Left ventricle myocardium inferior (tissue), 1 donor: ENCODE data around the gene RRP8. TPM values are rescaled to one million over a fixed set of nuclear protein-coding genes. Genes with fewer than 3 reads are reported as not detected.

Source experiments
- DNase-seq: peaks from one replicate; pipeline ENCODE4 v3.0.0-alpha.2; 2020
- H3K27ac ChIP-seq: fragments of 200-600 bp; replicated peaks from 2 replicates; pipeline ENCODE4 v1.8.0; 2021
- H3K27me3 ChIP-seq: fragments of 200-600 bp; 2 replicates; pipeline ENCODE4 v1.8.0; 2021; ENCODE audit warnings: low read depth
- H3K36me3 ChIP-seq: fragments of 200-600 bp; 2 replicates; pipeline ENCODE4 v1.8.0; 2021
- H3K4me1 ChIP-seq: fragments of 200-600 bp; 2 replicates; pipeline ENCODE4 v1.8.0; 2021
- H3K4me3 ChIP-seq: fragments of 200-600 bp; 2 replicates; pipeline ENCODE4 v1.8.0; 2021; ENCODE audit warnings: mild to moderate bottlenecking, moderate library complexity
- H3K9me3 ChIP-seq: fragments of 200-600 bp; replicated peaks from 2 replicates; pipeline ENCODE4 v1.8.0; 2021
- CTCF ChIP-seq: fragments of 200-600 bp; IDR thresholded peaks from 2 replicates; pipeline ENCODE4 v1.8.0; 2021; ENCODE audit warnings: antibody characterized with exemption, mild to moderate bottlenecking, borderline replicate concordance
- intact Hi-C: fragments of 100-400 bp; cut with micrococcal nuclease; formaldehyde crosslinking; loops from one replicate; pipeline ENCODE4 v1.11.0; 2022
- total RNA-seq: library from RNA; stranded (reverse); fragmentation: NEBNext Ultra II Directional; extraction: Animal tissue kit (Norgen Biotek cat#: 25700); gene quantifications from one replicate; pipeline ENCODE4 v1.2.1, GENCODE V29; 2021
- donor health status: DM: no; HTN: yes; CAD: no; lungs with severe emphysema.

The RRP8 gene
- total RNA-seq, 1 donor from 2014 or later, result 19.2 TPM

- no peaks in the 10 kb centered on the region for H3K27me3 ChIP-seq
- no peak overlapping the region for H3K4me3 ChIP-seq
- no peaks in the 10 kb centered on the region for H3K36me3 ChIP-seq
- no peak for DNase-seq
- peak overlapping the region; percentile 51 for H3K27ac ChIP-seq
- peaks cover 34% of the 10 kb centered on the region for H3K4me1 ChIP-seq
- H3K9me3 ChIP-seq, result no peaks in the 10 kb centered on the region
- intact Hi-C loops, result no loop called here
- no peak for TF ChIP-seq CTCF
Measured at GRCh38 chr11:6565988-6566703, 37.3 kb downstream of the RRP8 start.

- Histone ChIP-seq H3K36me3 (no peaks in the 10 kb centered on the region), H3K27me3 (no peaks in the 10 kb centered on the region), H3K4me3 (no peak overlapping the region), H3K27ac (no peak overlapping the region), H3K4me1 (peaks cover 34% of the 10 kb centered on the region), H3K9me3 (no peaks in the 10 kb centered on the region)
- no peak for DNase-seq
- intact Hi-C loops, result no loop called here
- no peak for TF ChIP-seq CTCF
Measured at GRCh38 chr11:6565325-6565724, 38.1 kb downstream of the RRP8 start.

- peaks cover 39% of the 10 kb centered on the region for H3K4me1 ChIP-seq
- intact Hi-C loops, result no loop called here
- no peaks in the 10 kb centered on the region for H3K9me3 ChIP-seq
- H3K27ac ChIP-seq, result no peak overlapping the region
- DNase-seq, result no peak
- no peak overlapping the region for H3K4me3 ChIP-seq
- H3K27me3 ChIP-seq, result no peaks in the 10 kb centered on the region
- TF ChIP-seq CTCF, result no peak
- no peaks in the 10 kb centered on the region for H3K36me3 ChIP-seq
Measured at GRCh38 chr11:6563667-6564066, 39.7 kb downstream of the RRP8 start.

- Histone ChIP-seq H3K27ac (no peak overlapping the region), H3K27me3 (no peaks in the 10 kb centered on the region), H3K9me3 (no peaks in the 10 kb centered on the region), H3K4me3 (no peak overlapping the region), H3K36me3 (no peaks in the 10 kb centered on the region), H3K4me1 (peaks cover 39% of the 10 kb centered on the region)
- TF ChIP-seq CTCF, result no peak
- intact Hi-C loops, result no loop called here
- DNase-seq, result no peak
Measured at GRCh38 chr11:6563121-6563619, 40.2 kb downstream of the RRP8 start.

- no peak overlapping the region for H3K4me3 ChIP-seq
- TF ChIP-seq CTCF, result no peak
- no peaks in the 10 kb centered on the region for H3K36me3 ChIP-seq
- no peaks in the 10 kb centered on the region for H3K9me3 ChIP-seq
- H3K4me1 ChIP-seq, result peaks cover 27% of the 10 kb centered on the region
- H3K27ac ChIP-seq, result no peak overlapping the region
- no peaks in the 10 kb centered on the region for H3K27me3 ChIP-seq
- DNase-seq, result no peak
- intact Hi-C loops, result no loop called here
Measured at GRCh38 chr11:6561288-6561687, 42.1 kb downstream of the RRP8 start.
